GM12874 (cell line): Measurements from ENCODE around the gene BCL11A.

Experiments
- TF ChIP-seq, protein P1 (sequence below): IDR thresholded peaks from 2 replicates; pipeline ENCODE4 v1.5.1; 2011; ENCODE audit warnings: low read depth, mild to moderate bottlenecking, control low read depth, low read length, moderate library complexity; ENCODE audit not compliant: insufficient read depth

Gene BCL11A

DNA sequence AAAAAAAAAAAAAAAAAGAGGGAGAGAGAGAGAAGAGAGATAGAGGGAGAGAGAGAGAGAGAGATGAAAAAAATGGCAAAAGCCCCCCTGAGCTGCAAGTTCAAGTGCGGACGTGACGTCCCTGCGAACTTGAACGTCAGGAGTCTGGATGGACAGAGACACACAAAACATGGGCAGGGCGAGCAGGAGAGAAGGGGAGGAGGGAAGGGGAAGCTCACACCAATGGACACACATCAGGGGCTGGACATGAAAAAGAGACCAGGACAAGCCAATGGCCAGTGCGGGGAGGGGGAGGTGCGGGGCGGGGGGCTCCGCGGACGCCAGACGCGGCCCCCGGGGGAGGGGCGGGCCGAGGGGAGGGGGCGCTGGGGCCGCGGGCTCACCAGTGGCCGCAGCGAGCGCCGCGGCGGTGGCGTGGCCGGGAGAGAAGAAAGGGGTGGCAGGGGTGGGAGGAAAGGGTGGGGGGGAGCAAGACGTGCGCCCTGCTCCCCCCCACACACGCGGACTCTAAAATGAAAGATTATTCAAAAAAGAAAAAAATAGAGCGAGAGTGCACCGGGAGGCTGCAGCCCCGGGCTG lies at the start of gene BCL11A:
TSS of gene BCL11A (minus strand) at position 160 of the 579 bp plus-strand sequence. CDS start 384 bp downstream, outside the sequence.
- TF ChIP-seq, protein P1, sequence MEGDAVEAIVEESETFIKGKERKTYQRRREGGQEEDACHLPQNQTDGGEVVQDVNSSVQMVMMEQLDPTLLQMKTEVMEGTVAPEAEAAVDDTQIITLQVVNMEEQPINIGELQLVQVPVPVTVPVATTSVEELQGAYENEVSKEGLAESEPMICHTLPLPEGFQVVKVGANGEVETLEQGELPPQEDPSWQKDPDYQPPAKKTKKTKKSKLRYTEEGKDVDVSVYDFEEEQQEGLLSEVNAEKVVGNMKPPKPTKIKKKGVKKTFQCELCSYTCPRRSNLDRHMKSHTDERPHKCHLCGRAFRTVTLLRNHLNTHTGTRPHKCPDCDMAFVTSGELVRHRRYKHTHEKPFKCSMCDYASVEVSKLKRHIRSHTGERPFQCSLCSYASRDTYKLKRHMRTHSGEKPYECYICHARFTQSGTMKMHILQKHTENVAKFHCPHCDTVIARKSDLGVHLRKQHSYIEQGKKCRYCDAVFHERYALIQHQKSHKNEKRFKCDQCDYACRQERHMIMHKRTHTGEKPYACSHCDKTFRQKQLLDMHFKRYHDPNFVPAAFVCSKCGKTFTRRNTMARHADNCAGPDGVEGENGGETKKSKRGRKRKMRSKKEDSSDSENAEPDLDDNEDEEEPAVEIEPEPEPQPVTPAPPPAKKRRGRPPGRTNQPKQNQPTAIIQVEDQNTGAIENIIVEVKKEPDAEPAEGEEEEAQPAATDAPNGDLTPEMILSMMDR: no peak

DNA sequence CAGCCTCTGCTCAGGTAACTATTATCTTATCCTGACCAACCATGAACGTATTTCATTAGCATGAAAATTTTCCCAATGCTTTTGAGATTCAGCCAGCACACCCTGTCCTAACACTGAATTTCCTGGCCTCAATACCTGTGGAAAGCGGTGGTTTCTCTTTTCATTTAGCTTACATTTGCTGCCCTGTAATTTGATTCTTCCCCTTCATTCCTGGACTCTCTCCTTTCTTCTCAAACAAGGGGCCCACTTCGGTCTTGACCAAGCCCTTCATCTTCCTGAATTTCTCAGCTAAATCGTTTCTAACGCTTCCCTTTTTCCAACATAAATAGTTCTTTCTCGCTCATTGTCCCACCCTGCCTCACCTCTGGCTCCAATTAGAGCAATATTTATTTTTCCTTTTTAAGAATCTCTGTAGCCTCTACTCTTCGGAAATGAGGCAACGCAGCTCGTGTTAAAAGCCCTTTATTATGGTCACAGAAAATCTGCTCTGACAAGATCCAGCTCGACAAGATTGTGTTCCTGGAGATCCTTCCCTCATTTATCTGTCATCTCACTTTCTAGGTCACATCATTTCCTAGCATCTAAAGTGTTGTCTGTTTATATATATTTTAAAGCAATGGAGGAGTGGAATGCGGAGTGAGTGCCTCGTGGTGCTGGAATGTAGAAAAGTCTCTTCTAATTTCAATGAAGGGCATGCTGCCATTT lies 49.5 kb upstream of the BCL11A start:
- TF ChIP-seq, protein P1: no peak

DNA sequence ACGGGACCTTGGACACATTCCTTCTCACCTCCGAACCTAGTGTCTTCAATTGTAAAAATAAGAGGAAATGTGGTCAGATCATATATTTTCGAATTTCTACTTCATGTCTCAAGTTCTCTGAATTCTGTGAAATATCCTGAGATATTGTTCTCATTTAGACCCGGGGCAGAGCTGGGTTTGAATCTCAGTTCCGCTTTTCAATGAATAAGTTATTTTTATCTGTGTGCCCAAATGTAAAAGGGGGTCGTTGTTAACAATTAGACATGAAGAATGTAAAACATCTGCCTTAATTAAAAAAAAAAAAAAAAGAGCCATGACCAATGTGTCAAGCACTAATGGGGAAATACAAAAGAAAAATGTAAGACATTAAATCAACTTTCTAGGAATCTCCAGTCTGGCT lies 48.9 kb upstream of the BCL11A start:
- TF ChIP-seq, protein P1: no peak

DNA sequence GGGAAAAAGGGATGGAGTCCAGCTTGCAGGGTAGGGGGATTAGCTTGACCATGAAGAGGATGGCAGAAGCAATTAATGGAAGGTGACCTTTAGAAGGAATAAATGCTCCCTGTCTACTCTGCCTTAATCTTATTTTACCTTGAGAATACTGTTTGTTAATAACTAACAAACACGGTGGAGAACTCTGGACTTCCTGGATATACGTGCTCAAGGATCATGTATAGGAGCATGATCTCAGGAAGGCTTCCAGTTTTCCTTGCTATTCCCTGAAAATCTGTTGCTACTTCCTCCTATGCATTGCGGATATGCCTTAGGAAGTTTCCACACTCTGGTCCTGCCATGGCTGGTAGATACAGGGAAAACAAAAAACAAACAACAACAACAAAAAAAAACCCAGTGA lies 44.8 kb upstream of the BCL11A start:
- TF ChIP-seq, protein P1: no peak

DNA sequence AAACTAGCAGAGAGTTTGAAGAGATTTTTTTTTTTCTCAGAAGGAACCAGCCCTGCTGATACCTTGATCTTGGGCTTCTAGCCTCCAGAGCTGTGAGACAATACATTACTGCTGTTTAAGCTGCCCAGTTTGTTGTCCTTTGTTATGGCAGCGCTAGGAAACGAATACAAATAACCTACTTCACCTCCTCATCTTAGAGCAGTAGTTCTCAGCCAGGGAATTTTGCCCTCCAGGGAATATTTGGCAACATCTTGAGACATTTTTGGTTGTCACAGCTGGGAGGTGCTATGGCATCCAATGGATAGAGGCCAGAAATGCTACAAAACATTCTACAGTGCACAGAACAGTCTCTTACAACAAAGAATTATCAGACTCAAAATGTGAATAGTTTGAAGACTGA lies 43.9 kb upstream of the BCL11A start:
- TF ChIP-seq, protein P1: no peak

DNA sequence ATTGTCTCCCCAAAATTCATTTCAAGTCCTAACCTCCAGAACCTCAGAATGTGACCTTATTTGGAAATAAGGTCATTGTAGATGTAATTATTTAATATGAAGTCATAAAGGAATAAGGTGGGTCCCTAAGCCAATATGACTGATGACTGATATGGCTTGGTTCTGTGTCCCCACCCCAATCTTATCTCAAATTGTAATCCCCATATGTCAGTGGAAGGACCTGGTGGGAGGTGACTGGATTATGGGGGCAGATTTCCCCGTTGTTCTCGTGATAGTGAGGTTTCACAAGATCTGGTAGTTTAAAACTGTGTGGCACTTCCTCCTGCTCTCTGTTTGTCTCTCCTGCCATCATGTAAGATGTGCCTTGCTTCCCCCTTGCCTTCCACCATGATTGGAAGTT lies 43.0 kb upstream of the BCL11A start:
- TF ChIP-seq, protein P1: no peak

DNA sequence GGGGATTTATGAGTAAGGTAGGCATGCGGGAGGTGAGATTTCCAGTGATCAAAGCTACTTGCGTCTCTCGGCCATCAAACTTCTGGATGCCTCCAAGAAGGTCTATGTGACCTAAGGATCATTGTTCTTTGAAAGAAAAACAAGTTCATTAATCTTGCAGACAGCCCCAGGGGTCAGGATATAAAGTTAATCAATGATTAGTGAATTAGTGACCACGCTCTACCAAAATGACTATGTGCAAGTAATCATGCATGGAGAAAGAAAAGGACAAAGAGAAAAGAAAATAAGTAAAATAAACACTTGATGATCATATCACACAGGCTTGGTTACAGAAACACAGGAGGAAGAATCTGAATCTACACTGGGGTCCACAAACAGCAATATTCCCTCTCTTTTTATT lies 42.5 kb upstream of the BCL11A start:
- TF ChIP-seq, protein P1: no peak
